ENCODE measurements around the gene RAD17. TPM values are rescaled to one million over a fixed set of nuclear protein-coding genes. Genes with fewer than 3 reads are reported as not detected.
"Not testable (repeated sequence)": the region's sequence is repeated elsewhere in the genome, so short reads cannot be mapped to it uniquely, and the experiment has no call there.

RAD17 gene, protein sequence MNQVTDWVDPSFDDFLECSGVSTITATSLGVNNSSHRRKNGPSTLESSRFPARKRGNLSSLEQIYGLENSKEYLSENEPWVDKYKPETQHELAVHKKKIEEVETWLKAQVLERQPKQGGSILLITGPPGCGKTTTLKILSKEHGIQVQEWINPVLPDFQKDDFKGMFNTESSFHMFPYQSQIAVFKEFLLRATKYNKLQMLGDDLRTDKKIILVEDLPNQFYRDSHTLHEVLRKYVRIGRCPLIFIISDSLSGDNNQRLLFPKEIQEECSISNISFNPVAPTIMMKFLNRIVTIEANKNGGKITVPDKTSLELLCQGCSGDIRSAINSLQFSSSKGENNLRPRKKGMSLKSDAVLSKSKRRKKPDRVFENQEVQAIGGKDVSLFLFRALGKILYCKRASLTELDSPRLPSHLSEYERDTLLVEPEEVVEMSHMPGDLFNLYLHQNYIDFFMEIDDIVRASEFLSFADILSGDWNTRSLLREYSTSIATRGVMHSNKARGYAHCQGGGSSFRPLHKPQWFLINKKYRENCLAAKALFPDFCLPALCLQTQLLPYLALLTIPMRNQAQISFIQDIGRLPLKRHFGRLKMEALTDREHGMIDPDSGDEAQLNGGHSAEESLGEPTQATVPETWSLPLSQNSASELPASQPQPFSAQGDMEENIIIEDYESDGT
- 10 to 100 TPM; 30.6 to 44.6 (median 38.2) TPM for polyA plus RNA-seq (ENCODE audit: insufficient read length in 4 of 4)

DNA sequence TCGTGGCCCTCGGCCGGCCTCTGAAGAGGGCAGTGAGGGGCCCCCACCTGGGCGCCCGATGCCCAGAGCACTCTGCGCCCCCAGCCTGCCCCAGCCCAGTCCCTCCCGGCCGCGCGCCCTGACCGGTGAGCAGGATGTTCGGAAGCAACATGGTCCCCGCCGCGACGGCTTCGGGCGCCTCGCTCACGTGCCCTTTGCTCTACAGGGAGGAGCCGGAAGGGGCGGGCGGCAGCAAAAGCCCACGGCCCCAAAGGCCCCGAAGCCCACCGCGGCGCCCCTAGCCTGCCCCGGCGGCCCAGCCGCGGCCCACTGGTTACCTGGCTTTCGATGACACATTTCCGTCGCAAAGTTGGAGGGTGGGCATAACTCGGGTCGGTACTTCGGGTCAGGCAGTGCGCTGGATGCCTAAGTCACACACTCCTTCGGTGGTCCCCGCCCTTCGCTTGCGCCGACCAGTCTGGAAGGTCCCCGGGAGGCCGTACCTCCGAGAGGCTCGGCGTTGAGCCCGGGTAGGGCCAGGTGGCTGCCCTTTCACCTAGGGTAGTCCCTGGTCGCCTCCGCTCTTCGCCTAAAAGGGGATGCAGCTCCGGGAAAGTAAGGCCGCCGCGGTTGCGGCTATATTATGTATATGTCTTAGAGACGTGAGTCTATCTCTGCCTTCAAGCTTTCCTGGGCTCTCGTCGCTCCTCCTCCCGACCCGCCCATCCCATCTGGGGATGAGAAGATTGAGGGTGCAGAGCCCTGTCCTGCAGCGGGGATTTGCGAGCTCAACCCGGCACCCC lies at the start of gene RAD17, which contains the start of the genes AK6 and TAF9:
RAD17 (plus strand) TSS at position 479 of the 782 bp plus-strand sequence. CDS start 2,391 bp downstream, outside the sequence.
AK6 (minus strand) TSS at position 181 of the 782 bp plus-strand sequence; CDS start at position 151, 30 bp downstream.
TAF9 (minus strand) TSS at position 181 of the 782 bp plus-strand sequence. CDS start 3,783 bp downstream, outside the sequence.
- peak; percentile 84 to 94 (median 86) for DNase-seq (ENCODE audit: low read depth in 4 of 4, low spot score in 3 of 4)

DNA sequence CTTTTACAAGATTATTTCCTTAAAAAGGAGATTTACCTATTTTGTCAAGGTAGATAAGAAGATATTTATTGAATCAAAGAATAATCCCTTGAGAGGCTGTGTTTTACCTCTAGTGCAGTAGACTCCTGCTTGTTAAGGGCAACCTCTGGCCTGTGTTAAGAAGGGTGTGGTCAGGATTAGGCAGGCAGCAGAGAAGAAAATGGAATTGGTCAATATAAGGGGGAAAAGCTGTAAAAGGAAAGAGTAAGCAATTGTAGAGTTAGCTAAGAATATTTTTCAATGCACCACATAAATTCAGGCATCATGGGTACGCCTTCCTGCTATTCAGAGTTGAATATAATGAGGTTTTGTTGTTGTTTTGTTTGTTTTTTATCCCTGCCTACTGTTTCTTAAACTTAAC lies 43.3 kb upstream of the RAD17 start:
- DNase-seq (ENCODE audit: low read depth in 4 of 4, low spot score in 3 of 4), result no peak

DNA sequence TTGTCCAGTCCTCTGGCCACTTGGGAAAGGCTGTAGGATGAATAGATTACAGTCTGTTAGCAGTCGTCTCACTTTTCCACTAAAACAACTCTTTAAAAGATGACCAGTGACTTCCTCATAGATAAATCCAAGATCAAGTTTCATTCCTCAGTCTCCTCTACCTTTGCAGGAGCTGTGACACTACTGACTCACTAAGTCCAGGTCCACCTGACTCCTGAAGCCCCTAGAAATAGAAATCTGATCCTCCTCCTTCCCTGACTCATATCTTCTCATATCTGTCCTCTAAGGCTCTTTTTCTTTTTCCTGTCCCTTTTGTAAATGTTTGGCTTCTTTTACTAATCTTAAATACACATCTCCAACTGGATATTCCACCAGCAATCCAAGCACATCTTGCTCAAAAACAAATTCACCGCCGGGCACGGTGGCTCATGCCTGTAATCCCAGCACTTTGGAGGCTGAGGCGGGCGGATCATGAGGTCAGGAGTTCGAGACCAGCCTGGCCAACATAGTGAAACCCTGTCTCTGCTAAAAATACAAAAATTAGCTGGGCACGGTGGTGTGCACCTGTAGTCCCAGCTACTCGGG lies 39.6 kb upstream of the RAD17 start:
- no peak for DNase-seq (ENCODE audit: low read depth in 4 of 4, low spot score in 3 of 4)

DNA sequence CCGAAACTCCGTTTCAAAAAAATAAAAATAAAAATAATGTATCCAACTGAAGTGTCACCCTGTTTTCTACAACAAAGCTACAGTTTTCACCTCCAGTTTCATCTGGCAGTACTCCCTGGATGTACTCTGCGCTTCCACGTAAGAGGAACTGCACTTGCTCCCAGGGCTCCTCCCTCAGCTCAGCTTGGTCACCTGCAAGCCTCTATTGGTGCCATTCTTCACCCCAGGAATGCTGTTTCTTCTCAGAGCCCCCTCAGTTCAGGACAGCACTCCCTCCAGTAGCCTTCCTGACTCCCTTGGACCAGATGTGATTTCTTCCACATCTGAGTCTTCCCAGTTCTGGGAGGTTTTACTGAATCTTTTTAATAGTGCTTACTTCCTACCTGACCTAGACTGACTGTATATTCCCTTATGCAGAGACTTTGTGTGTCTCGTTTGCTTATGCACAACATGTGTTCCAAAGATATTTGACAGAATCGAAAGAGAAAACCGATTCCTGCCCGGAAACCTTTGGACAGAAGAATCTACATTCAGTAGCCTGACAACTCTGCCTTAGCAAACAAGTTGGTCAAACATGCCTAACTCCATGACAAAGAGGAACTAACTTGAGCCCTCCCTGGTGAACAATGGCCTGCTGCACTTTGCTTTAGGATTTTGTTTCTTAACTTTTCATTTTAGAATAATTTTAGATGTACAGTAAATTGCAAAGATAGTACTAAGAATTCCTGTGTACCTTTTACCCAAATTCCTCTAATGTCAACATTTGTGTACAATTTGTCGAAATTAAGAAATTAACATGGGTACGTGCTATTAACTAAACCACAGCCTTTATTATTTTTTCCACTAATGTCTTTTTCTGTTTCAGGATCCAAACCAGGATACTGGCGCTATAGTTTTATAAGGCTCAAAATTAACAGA lies 37.8 kb upstream of the RAD17 start:
- DNase-seq (ENCODE audit: low read depth in 4 of 4, low spot score in 3 of 4), result no peak

DNA sequence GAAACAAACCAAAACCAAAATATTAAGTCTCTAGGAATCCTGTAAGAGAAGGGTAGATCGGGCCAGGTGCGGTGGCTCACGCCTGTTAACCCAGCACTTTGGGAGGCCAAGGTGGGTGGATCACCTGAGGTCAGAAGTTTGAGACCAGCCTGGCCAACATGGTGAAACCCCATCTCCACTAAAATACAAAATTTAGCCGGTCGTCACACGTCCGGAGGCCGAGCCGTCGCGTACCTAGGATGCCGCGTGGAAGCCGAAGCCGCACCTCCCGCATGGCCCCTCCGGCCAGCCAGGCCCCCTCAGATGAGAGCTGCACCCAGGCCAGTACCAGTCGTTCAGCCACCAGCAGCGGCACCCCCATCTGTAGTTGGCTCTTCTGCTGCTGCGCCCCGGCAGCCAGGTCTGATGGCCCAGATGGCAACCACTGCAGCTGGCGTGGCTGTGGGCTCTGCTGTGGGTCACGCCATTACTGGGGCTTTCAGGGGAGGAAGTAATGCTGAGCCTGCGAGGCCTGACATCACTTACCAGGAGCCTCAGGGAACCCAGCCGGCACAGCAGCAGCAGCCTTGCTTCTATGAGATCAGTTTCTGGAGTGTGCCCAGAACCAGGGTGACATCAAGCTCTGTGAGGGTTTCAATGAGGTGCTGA lies 35.8 kb upstream of the RAD17 start:
- DNase-seq (ENCODE audit: low read depth in 4 of 4, low spot score in 3 of 4), result not testable (repeated sequence)

DNA sequence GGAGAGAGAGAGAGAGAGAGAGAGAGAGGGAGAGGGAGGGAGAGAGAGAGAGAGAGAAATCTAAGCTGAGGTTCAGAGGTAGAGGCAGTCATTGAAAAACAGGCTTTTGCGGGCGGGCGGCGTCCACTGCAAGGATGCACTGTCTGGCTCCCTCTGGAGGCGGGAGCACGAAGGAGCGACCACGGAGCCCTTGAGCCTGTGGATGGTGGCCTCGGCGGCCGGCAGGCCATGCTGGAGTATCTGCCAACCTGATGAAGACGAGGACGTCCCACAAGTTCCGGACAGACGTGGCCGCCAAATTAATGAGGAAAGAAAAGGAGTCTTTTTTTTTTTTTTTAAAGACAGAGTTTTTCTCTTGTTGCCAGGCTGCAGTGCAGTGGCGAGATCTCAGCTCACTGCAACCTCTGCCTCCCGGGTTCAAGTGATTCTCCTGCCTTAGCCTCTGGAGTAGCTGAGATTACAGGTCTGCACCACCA lies 34.8 kb upstream of the RAD17 start:
- DNase-seq (ENCODE audit: low read depth in 4 of 4, low spot score in 3 of 4), result peak; percentile 29 to 60 (median 56)

DNA sequence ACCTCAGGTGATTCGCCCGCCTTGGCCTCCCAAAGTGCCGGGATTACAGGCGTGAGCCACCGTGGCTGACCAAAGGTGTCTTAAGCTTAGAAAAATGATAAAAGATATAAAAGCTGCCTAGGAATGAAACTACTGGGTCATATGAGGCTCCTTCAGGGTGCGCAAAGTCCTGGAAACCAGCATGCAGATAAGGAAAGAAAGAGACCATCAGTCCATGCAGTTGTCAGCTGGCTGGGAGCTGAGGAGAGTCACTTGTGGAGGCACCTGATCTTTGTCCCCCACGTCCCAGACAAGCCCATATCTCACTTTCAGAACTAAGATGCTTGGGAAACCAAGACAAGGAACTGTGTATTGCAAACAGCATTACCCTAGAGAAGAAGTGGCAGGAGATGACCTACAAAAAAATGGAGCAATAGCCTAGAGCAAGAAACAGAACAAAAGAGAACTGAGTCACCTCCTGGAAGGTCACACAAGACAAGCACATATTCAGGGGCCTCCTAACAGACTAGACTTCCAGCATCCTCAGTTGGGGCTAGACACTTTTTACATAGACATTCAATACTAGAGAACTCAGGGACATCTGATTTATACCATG lies 34.2 kb upstream of the RAD17 start:
- DNase-seq (ENCODE audit: low read depth in 4 of 4, low spot score in 3 of 4), result no peak

DNA sequence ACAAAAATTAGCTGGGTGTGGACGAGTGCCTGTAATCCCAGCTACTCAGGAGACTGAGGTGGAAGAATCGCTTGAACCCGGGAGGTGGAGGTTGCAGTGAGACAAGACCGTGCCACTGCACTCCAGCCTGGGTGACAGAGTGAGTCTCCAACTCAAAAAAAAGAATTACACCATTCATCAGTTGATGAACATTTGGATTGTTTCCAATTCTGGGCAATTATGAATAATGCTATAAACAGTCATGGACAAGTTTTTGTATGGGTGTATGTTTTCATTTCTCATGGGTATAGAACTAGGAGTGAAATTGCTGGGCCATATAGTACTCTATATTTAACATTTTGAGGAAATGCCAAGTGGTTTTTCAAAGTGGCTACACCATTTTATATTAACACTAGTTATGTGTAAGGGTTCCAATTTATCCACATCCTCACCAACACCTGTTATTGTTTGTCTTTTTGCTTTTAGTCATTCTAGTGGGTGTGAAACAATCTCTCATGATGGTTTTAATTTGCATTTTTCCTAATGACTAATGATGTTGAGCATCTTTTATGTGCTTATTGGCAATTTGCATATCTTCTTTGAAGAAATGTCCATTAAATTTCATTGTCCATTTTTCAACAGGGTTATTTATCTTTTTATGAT lies 28.0 kb upstream of the RAD17 start:
- no peak for DNase-seq (ENCODE audit: low read depth in 4 of 4, low spot score in 3 of 4)

DNA sequence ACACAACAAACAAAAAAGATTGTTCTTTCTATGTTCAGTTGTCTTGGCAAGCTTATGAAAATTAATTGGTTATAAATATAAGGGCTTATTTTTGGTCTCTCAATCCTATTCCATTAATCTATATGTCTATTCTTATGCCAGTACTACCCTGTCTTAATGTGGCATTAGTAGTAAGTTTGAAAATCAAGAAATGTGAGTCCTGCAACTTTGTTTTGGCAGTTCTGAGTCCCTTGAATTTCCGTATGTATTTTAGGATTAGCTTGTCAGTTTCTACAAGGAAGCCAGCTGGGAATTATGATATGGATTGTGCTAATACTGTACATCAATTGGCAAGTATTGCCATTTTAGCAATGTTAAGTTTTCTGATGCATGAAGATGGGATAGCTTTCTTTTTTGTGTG lies 26.5 kb upstream of the RAD17 start:
- no peak for DNase-seq (ENCODE audit: low read depth in 4 of 4, low spot score in 3 of 4)

DNA sequence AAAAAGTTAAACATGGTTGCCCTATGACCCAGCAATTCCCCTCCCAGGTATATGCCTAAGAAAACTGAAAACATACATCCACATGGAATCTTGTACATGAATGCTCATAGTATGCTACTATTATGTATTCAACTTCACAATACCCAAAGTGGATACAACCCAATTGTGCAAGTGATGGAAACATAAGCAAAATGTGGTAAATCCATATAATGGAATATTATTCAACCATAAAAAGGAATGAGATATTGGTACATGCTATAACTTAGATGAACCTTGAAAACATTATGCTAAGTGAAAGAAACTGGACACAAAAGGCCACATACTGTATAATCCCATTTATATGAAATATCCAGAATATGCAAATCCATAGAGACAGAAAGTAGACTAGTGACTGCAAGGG lies 19.0 kb upstream of the RAD17 start:
- no peak for DNase-seq (ENCODE audit: low read depth in 4 of 4, low spot score in 3 of 4)

DNA sequence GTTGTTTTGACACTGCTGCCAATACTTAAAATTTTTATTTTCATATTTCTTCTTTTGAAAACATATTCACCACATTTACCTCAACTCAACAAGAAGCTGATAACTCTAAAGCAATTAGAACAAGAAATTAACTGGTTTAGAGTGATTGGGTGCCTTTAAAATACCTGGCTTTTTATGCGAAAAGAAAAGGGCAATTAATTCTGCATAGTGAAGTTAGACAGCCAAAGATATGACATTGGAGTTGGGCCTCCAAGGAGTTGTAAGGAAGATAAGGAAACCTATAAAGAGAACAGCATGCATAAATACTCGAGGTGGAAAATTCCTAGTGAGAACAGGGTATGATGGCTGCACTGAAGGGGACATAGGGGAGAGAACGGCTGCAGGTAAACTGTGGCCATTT lies 9.9 kb upstream of the RAD17 start:
- no peak for DNase-seq (ENCODE audit: low read depth in 4 of 4, low spot score in 3 of 4)

DNA sequence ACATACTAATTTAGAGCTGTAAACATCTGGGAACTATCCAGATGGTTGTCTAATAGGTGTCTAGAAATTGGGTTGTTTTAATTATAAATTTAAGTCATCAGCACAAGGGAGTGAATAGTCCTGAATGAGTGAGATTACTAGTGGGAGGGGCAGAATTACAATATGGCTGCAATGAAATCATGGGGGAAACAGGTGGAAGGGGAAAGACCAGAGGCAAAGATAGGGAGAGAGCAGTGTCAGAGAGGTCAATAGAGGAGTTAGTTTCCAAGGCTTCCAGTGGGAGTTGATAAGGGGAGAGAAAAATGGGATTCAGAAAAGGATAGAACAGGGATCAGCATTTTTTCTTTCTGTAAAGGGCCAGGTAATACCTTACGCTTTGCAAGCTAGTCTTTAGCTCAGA lies 9.2 kb upstream of the RAD17 start:
- DNase-seq (ENCODE audit: low read depth in 4 of 4, low spot score in 3 of 4), result no peak

DNA sequence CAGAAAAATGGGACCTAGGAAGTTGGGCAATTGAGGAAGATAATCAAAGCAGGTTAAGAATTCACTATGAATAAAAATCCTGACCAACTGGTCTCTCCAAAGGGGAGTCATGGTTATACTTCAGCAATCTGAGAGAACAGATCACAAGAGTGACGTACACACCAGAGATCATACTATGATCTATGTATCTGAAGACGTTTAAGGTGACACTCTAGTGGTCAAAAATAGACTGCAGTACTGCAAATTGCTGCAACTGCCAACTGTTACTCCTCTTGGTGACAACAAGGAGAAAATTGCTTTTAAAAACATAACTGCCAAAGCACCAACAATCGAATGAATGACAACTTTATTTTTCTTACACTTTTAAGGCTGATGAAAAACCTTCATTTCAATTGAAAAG lies 5.2 kb upstream of the RAD17 start:
- DNase-seq (ENCODE audit: low read depth in 4 of 4, low spot score in 3 of 4), result no peak

DNA sequence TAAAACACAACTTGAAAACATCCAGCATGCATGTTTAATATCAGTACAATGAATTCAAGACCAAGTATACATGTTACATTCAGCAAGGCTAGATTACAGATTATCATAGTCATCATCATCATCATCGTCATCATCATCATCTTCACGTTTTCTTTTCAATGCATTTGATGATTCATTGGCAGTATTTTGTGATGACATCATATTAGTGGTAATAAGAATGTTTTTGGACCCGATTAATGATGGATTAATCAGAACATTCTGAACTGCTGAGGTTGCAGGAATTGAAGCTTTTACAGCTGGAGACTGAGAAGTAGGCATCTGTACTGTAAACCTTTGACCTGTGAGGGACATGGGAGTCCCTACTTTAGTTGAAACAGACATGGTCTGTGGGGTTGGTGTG lies 4.8 kb upstream of the RAD17 start:
- DNase-seq (ENCODE audit: low read depth in 4 of 4, low spot score in 3 of 4), result no peak

DNA sequence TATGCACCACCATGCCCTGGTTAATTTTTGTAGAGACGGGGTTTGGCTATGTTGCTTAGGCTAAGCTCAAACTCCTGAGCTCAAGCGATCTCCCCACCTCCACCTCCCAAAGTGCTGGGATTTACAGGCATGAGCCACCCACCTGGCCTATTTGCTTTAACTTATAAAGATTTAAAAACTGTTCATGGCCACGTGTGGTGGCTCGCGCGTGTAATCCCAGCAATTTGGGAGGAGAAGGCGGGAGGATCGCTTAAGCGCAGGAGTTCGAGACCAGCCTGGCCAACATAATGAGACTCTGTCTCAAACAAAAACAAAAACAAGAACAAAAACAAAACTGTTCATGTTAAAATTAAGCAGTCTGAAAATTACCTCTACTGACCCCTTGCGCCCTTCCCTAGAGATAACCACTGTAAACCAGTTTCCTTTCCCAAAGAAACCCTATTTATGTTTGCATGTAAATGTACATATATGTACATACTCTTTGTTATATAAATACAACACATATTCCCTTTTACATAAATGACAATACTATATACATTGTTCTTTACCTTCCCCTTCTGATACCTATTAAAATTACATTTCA lies 1.8 kb upstream of the RAD17 start:
- no peak for DNase-seq (ENCODE audit: low read depth in 4 of 4, low spot score in 3 of 4)

DNA sequence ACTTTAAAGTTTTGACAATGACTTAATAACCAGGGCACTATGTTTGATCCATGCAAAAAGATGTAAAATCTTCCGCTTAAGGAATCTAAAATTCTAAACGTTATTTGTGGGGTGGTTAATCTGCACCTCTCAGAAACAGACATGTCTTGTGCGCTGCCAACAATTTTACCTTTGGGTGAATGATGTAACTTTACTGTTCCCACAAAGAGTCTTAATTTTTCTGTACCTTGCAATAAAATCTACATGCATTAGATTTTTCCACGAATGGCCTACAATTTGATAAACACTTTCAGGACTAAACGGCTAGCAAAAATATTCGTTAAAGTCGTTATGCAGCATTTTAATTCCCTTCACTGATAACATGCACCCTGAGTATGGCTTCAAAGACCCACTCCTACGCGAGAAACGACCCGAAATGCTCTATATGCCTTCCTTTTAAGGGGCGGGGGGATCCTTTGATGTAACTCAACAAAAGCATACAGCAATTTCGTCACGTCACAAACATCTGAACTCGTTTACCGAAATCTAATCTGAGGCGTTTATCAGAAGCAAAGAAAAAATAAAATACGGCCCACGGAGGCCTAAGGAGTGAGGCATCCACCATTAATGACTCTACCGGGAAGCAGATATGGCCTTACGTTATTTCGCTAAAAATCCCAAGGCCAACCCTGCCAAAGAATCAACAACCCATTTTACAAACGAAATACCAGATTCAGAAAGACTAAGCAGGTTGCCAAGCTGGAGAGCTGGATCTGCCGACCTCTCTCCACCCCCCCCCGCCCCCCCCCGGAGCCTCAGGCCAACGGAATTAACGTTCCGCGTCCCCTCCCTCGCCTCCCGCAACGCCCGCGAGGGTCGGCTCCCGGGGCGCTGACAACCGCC lies 919 bp upstream of the RAD17 start:
- peak; percentile 8 to 24 (median 21) for DNase-seq (ENCODE audit: low read depth in 4 of 4, low spot score in 3 of 4)

DNA sequence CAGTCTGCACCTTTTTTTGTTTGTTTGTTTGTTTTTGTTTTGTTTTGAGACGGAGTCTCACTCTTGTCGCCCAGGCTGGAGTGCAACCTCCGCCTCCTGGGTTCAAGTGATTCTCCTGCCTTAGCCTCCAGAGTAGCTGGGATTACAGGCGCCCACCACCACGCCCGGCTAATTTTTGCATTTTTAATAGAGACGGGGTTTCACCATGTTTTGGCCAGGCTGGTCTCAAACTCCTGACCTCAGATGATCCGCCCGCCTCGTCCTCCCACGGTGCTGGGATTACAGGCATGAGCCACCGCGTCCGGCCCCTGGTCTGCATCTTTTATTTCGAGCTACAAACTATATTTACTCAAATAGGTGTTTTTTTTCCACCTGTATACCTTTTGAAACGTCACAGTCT lies 717 bp downstream of the RAD17 start:
- not testable (repeated sequence) for DNase-seq (ENCODE audit: low read depth in 4 of 4, low spot score in 3 of 4)
